GM18520 (cell line): ENCODE data around the gene RNLS.
"Not testable (repeated sequence)": the region's sequence is repeated elsewhere in the genome, so short reads cannot be mapped to it uniquely, and the experiment has no call there.

Source experiments
- ATAC-seq: cut with Tn5 transposase; IDR thresholded peaks from one replicate; pipeline ENCODE4 v1.9.1; 2021; ENCODE audit not compliant: unreplicated experiment

RNLS gene

DNA sequence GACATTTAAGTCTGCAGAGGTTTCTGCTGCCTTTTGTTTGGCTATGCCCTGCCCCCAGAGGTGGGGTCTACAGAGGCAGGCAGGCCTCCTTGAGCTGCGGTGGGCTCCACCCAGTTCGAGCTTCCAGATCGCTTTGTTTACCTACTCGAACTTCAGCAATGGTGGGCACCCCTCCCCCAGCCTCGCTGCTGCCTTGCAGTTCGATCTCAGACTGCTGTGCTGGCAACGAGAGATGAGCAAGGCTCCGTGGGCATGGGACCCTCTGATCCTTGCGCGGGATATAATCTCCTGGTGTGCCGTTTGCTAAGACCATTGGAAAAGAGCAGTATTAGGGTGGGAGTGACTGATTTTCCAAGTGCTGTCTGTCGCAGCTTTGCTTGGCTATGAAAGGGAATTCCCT is 227.4 kb downstream of the RNLS start:
- ATAC-seq = not testable (repeated sequence)

DNA sequence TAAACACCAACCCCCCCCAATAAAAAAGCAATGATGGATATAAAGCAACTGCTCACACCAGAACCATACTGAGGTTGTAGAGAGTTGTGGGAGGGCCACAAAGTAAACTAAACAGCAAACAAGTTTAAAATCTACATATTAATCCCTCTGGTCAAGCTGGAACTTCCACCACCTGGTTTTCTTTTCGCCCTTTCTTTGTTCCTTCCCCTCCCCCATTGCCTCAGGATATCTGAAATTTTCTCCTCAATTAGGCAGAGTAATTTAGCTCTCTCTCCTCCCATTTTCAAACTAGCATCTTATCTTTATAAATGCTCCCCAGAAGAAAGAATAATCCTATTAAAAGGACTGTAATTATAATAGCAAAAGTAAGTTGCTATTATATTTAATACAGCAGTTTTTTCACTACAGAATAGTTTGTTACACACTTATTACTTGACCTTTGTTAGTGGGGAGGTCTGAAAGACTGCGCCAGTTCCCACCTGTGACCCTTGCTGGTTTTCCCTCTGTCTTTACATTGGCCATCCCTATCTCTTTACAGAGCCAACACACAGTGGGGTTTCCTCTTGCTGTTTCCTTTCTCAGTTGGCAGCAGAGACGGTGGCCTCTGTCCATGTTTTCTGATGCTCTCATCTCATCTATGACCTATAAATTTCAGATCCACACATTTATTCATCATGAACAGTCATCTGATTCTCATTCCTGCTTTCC is 235.4 kb downstream of the RNLS start:
- ATAC-seq = no peak

DNA sequence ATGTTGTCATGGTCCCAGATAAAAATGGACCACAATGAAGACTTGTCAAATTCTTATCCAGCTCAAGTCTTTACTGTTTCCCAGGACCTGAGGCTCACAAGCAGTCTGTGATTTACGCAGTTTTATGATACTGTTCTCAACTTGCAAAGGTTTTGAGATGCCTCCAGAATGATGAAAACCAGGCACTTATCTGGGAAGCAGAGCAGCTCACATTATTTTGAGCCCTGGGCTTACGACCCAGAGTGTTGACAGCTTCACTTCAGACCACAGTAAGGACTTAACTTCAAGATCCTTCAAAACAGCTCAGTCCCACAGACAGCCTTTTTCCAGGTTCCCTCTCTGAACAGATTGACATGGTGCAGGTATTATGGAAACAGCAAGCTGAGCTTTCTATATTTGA is 236.1 kb downstream of the RNLS start:
- ATAC-seq = no peak

DNA sequence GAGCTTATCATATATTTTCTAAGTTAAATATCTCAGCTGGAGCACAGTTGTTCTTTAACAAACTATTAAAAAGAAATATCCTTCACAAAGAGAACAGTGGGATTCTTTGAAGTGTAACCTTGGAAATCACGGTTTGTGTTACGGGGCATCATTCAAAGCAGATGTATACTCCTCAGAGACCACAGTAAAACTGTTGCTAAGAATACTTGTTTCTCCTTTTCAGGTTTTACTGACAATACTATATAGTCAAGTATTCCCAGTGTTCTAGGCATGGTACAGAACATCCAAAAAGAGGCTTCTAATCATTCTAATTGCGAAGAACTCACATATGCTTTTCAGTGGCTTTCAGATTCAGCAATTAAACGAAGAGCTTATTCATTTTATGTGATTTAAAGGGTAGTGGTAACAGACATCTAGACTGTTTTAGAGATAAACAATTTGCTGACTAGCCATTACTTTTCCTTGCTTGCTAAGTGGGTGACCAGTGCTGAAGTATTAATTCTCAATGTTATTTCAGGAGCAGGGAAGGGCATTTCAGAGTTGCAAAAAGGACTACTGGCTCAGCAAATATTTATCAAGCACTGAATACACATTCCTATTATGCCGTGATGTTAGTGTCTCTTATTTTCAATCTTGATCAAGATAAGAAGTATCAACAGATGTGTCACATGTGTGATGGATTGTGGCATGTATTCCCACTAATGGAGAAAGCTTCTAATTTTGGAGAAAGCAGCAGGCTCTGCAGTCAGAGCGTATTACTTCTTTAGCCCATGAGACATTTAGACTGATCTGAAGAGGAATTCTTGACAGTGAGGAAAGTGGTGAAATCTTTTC is 236.8 kb downstream of the RNLS start:
- no peak for ATAC-seq

DNA sequence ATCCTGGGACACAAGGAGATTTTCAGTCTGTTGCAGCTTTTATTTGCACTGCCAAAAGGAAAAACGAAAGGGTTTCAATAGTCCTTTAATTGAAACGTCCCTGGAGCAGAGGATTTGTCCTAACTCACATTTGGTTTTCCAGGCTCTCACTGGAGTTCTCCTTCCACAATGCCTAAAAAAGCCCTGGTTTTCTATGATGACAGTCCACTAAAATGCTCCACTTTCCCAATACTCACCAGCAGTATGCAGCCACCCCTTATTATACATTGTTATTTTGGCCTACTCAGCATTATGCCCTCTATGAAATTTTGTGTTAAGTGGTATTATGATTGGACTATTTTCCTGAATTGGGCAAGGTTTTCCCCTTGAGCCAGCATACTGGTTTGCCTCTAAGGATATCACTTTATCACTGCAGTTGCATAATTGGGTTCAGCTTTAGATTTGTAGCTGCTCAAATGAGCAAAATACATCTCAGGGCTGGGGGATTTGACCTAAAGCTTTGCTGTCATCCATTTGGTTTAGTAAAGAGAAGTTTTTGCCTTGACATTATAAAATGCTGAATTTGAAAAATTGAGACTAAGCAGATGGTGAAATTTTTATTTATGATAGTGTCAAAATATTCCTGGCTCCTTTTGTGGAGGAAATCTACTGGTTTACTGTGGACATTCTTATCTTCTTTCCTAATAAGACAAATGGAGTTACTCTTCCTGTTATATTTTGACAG is 239.2 kb downstream of the RNLS start:
- no peak for ATAC-seq

DNA sequence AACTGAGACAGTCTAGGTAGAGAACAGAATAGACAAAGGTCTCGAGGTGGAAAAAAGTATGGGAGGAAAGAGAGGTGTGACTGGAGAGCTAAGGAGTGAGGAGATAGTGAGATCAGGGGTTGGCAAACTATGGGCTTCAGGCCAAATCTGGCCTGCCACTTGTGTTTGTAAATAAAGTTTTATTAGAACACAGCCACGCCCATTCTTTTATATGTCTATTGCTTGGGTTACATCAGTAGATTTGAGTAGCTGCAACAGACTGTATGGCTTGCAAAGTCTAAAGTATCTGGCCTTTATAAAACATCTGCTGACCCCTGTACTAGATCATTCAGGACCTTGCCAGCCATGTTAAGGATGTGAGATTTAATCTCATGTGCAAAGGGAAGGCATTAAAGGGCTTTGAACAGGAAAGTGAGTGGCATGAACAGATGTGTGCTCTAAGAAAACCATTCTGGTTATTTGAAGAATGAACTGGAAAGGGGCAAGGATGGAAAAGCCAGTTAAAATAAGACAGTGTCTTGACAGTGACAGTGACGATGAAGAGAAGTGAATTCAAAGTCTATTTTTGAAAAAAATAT is 240.3 kb downstream of the RNLS start:
- ATAC-seq = no peak

DNA sequence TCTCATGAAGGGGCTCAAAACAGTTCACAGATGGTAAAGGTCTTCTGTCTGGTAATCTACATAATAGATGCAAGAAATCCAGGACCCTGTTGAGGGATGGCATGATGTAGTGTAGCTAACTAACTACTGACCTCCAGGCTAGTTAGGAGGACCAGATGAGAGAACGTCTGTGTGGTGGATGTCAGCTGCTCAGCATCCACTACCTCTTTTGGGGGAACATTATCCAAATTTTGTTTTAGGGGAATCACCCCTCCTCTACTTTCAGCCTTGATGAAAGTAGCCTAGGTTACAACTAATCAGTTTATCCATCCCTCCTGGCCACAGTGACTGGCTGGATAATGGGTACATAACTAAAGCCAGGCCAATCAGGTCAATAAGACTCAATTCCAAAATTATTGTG is 246.0 kb downstream of the RNLS start:
- no peak for ATAC-seq

DNA sequence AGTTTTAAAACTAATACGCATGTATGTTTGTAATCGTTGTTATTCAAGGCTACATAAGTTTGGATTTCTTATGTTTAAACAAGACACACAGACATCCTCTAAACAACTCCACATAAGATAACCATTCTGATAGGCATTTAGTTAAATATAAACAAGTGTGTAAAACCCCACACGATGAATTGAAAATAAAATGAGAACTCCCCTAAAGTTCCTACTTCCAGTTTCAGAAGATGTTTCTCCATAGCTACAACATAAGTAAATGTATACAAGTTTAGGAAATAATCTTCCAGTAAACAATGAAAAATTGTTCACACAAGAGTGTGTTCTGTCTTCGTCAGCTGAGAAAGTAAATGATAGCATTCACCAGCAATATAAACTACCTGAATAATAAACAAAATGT is 246.8 kb downstream of the RNLS start:
- ATAC-seq = no peak

DNA sequence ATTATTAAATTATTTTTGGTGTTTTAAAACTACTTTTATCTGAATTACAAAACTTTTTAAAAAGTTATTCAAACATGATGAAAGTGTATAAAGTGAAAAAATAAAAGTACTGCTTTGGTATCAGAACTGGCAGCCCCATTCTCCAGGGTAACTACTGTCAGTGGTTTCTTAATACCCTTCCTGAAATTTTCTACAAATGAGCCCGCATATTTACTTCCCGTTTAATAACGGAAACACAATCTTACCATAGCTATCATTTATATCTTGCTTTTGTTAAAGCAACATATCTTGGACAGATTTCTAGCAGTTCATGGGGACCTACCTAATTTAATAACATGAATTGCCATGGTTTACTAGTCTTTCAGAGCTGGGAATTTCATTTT is 249.9 kb downstream of the RNLS start:
- no peak for ATAC-seq

DNA sequence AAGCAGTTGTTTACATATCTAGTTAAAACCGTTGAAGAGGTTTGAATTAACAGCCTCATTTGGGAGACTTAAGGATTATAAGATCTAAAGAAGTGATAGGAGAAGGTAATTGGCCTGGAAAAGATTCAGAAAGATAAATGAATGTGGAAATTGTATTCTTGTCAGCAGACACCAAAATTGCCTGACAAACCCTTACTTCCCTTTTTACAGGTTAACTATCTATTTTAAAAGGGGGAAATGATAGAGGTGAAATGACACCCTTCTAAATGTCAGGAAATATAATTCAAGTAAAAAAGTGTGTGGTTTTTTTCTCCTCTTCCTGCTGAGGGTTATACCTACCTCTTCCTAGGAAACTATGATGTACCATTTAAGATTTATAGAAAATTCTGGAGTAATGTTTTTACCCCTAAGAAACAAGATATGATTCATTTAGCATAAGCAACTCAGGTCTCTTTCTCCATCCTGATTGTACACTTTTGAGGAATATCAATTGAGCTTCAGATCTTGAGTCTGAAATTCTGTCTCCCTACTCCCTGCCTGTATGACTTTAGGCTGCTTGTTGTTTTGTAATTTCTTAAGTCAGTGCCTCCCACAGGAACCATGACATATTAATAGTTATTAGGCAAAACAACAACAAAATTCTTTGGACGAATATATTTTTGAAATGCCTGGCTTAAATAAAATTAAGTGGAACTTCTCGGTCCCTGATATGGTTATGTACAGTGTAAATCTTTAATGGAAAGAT is 250.4 kb downstream of the RNLS start:
- ATAC-seq = no peak

DNA sequence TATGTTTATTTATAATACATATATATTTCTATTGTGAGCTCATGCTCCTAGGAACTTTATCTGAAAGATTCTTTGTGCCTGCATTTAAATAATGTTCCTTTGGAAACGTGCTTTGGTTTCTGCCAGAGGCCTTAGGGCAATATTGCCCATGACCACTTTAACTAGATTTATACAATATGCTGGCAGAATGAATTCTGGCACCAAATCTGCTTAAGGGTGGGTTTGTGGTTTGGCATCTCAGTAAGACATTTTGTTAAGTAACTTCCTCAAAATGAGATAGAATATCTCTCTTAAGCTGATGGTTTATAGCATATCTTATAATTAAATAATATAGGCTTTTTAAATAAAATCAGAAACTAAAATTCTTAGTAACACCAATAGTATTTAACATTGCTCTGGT is 252.9 kb downstream of the RNLS start:
- no peak for ATAC-seq

DNA sequence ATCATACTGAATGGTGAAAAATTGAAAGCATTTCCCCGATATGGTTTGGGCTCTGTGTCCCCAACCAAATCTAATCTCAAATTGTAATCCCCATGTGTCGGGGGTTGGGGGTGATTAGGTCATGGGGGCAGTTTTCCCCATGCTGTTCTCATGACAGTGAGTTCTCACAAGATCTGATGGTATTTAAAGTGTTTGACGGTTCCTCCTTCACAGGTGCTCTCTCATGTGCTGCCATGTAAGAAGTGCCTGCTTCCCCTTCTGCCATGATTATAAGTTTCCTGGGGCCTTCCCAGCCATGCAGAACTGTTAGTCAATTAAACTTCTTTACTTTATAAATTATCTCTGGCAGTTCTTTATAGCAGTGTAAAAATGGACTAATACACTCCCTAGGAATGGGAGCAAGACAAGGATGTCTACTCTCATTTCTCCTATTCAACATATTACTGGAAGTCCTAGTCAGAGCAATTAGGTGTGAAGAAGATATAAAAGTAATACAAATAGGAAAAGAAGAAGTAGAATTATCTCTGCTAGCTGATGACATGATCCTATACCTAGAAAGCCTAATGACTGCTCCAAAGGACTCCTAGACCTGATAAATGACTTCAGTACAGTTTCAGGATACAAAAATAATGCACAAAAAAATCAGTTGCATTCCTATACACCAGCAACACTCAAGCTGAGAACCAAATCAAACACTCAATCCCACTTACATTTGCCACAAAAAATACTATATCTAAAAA is 260.6 kb downstream of the RNLS start:
- ATAC-seq = no peak

DNA sequence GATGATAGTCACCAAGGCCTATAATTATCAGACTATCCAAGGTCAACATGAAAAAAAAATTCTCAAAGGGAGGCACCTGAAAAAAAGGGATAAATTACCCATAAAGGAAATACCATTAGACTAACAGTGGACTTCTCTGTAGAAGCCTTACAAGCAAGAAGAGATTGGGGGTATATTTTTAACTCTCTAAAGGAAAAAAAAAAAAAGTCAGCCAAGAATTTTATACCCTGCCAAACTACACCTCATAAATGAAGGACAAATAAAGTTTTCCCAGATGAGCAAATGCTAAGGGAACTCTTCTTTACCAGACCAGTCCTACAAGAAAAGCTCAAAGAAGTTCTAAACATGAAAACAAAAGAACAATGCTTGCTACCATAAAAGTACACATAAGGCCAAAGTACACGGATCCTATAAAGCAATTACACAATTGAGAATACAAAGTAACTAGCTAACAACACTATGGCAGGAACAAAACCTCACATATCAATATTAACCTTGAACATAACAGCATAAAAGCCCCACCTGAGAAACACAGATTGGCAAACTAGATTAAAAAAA is 263.1 kb downstream of the RNLS start:
- no peak for ATAC-seq

DNA sequence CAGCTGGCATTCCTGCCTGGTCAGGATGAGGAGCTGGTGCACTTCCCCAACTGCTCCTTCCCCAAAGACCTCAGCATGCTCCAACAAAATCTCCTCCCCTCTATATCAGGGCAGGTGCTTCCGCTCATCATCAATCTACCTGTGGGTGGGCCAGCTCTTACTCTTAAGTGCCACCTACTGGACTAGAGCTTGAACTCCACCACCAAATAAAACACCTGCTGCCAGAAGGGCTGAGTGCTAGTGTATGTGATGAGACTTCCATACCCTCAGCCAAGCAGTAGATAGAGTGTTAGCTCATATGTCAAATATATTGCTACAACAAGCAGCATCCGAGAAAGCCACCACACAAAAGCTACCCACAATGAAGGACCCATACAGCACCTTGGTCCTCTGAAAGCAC is 264.3 kb downstream of the RNLS start:
- ATAC-seq = no peak

DNA sequence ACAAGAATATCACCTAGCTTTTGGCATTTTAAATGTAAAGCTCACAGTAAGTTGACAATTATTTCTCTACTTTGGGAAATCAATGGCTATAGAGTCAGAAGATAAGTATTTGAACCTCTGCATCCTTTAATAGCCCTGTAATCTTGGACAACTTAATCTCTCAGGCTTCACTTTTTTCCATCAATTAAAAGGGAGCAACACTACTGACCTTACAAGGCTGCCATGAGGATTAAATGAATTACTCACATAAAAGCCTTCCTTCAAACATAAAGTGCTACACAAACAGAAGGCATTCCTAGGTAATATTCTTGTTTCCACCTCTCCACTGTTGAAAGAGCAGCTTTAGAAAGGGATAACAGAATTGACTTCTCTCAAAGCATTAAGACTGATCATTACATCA is 266.0 kb downstream of the RNLS start:
- ATAC-seq = no peak

DNA sequence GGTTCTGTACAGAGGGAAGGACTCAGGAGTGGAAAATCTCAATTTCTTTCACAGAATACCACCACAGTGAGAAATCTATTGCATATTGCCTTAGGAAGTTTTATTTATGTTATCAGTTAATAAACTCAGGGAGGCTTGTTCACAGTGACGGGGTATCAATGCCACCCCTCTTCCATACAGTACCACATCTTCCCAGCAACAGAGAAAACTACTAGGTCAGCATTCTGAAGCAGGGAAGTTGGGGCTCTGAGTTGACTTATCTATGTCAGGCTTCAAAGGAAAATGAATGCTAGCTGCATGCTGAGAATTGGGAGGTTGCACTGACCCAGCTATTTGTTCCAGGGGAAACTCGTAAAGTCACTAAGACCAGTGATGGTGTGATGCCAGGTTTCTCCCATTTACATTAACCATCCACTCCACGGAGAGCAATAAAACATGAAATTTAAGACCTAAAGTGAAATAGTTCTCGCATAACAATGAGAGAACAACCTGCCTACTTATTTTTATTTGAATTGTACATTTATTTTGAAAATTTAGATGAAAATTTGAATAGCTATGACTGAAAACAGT is 266.7 kb downstream of the RNLS start:
- no peak for ATAC-seq

DNA sequence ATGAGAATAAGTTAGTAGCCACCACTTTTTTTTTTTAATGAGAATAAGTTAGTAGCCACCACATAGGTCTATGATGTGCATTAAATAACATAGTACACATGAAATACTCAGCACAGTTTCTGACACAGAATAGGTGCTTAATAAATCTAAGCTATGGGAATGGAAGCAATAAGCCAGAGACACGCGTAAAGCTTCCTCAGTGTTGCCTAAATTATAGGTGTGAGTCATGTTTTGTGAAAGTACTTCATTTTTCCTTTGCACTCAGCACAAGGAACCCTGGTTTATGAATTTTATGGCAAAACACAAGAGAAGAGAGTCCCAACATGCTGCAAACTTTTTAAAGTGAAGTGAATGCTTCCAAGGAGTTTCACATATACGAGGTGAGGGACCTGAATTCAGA is 267.4 kb downstream of the RNLS start:
- no peak for ATAC-seq

DNA sequence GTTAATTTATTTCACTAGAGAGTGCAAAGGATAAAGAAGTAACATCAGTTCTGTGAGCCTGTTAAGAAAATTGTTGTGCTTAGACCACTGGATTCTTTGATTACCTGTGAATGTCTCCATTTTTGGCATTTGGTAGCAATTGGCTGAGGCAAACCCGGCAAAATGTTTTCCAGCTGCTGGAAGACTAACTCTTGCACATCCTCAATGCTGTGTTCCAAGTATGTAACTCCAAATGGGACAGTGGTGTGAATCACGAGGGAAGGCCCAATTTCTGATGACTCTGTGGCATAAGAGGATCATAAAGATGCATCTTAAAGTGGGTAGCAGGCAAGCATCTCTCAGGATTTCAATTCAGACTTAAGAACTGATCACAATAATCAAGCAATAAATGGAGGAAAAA is 268.8 kb downstream of the RNLS start:
- no peak for ATAC-seq

DNA sequence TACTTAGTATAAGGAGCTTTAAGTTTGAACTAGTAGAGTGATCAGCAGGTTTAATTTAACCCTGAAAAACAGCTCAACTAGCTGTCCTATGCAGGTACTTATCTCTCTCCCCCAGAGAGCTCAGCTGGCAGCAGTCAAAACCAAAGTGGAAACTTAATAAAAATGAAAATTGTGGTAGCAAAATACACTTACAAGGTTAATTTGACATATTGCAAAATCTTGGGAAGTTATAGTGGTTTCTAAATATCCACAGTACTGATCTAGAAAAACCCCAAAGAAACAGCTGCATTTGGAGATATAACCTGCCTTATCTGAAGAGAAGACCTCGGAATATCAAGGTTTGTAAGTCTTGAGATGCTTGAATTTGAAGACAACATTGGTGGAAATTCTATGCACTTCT is 269.2 kb downstream of the RNLS start:
- ATAC-seq = no peak

DNA sequence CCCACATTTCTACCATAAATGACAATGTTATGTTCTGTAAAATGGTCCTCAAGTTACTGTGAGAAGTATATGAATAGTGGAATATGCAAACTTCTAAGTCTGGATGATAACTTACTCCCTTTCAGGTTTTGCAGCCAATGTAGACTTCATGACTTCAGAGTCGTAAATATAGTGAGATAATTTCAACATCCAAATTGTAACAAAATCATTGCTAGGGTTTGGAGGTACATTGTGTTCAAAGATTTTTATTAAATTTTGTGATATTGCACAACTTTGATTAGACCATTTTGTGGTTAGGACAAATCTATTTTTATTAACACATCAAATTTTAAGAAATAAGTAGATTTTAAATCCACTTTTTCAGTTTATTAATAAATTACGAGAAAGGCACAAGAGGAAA is 270.3 kb downstream of the RNLS start:
- no peak for ATAC-seq
